ENCODE measurements around the gene RAD51D. TPM values are rescaled to one million over a fixed set of nuclear protein-coding genes. Genes with fewer than 3 reads are reported as not detected.

Gene RAD51D
- total and polyA plus RNA-seq, 4 donors, result 3.4 to 6.1 (median 3.7) TPM

DNA sequence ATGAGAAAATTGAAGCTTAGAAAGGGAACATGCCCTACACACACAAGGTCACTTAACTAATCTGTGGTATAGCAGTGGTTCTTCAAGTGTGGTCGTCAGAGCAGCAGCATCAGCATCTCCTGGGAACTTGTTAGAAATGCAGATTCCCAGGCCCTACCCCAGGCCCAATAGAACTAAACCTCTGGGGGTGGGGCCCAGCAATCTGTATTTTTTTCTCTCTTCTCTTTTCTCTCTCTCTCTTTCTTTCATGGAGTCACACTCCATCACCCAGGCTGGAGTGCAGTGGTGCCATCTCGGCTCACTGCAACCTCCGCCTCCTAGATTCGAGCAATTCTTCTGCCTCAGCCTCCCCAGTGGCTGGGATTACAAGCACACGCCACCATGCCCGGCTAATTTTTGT is 18.6 kb upstream of the RAD51D start:
- Histone ChIP-seq H3K4me1 (ENCODE audit: control insufficient read depth in 4 of 4, insufficient read depth in 4 of 4, low read length in 3 of 4) (peaks cover 0 to 10% (median 8%) of the 10 kb centered on the region in 4 donors), H3K27ac (ENCODE audit: low read depth in 1 of 2, low read length in 2 of 2) (no peak overlapping the region), H3K36me3 (ENCODE audit: control insufficient read depth in 4 of 4, insufficient read depth in 3 of 4, low read depth in 1 of 4, low read length in 3 of 4) (peaks cover 5 to 62% (median 45%) of the 10 kb centered on the region in 4 donors), H3K27me3 (ENCODE audit: control insufficient read depth in 4 of 4, insufficient read depth in 4 of 4, low read length in 3 of 4) (no peaks in the 10 kb centered on the region), H3K4me3 (ENCODE audit: low read depth in 1 of 3, low read length in 3 of 3) (no peak overlapping the region), H3K9me3 (ENCODE audit: control insufficient read depth in 4 of 4, low read length in 3 of 4) (no peaks in the 10 kb centered on the region), H3K9ac (ENCODE audit: low read depth in 1 of 2, low read length in 2 of 2) (no peak overlapping the region)
- no peak for DNase-seq (ENCODE audit: low spot score)
- WGBS, result 98% methylated on average over 6 of the region's 6 CpGs
- TF ChIP-seq TAF1 (conservative IDR thresholded peaks at IDR 0.05), result no peak

DNA sequence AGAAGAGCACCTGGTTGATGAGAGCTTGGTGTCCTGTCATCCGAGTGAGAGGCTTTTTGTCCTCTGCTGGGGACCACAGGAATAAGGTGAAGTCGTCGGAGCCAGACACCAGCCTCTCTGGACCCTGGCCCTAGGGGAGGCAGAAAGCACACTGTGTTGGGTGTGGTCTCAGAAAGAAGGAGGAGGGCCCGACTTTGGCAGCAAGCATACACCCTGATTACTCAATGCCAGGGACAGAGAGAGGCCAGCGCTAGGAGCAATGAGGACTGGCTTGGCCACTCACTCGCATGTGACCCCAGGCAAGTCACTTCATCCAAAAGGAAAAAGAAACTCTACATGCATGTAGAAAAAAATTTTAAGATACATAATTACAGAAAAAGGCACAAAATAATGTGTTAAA is 15.7 kb upstream of the RAD51D start:
- Histone ChIP-seq H3K27me3 (ENCODE audit: control insufficient read depth in 4 of 4, insufficient read depth in 4 of 4, low read length in 3 of 4) (no peaks in the 10 kb centered on the region), H3K36me3 (ENCODE audit: control insufficient read depth in 4 of 4, insufficient read depth in 3 of 4, low read depth in 1 of 4, low read length in 3 of 4) (peaks cover 8 to 86% (median 55%) of the 10 kb centered on the region in 4 donors), H3K9ac (ENCODE audit: low read depth in 1 of 2, low read length in 2 of 2) (no peak overlapping the region), H3K27ac (ENCODE audit: low read depth in 1 of 2, low read length in 2 of 2) (no peak overlapping the region), H3K9me3 (ENCODE audit: control insufficient read depth in 4 of 4, low read length in 3 of 4) (no peaks in the 10 kb centered on the region), H3K4me3 (ENCODE audit: low read depth in 1 of 3, low read length in 3 of 3) (no peak overlapping the region), H3K4me1 (ENCODE audit: control insufficient read depth in 4 of 4, insufficient read depth in 4 of 4, low read length in 3 of 4) (peaks cover 0 to 6% (median 0%) of the 10 kb centered on the region in 4 donors)
- no peak for TF ChIP-seq EGR1 (IDR thresholded peaks at IDR 0.05; ENCODE audit: low read depth in 2 of 2)
- TF ChIP-seq FOXA2 (IDR thresholded peaks at IDR 0.05), result no peak
- TF ChIP-seq RAD21 (IDR thresholded peaks at IDR 0.05), result no peak
- TF ChIP-seq, protein P1, sequence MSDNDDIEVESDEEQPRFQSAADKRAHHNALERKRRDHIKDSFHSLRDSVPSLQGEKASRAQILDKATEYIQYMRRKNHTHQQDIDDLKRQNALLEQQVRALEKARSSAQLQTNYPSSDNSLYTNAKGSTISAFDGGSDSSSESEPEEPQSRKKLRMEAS (IDR thresholded peaks at IDR 0.05), result no peak
- no peak for TF ChIP-seq JUND (IDR thresholded peaks at IDR 0.05)
- no peak for TF ChIP-seq YY1 (IDR thresholded peaks at IDR 0.05)
- TF ChIP-seq HNF4A (conservative IDR thresholded peaks at IDR 0.05), result no peak
- DNase-seq (ENCODE audit: low spot score), result no peak
- WGBS, result 87% methylated on average over 6 of the region's 6 CpGs

DNA sequence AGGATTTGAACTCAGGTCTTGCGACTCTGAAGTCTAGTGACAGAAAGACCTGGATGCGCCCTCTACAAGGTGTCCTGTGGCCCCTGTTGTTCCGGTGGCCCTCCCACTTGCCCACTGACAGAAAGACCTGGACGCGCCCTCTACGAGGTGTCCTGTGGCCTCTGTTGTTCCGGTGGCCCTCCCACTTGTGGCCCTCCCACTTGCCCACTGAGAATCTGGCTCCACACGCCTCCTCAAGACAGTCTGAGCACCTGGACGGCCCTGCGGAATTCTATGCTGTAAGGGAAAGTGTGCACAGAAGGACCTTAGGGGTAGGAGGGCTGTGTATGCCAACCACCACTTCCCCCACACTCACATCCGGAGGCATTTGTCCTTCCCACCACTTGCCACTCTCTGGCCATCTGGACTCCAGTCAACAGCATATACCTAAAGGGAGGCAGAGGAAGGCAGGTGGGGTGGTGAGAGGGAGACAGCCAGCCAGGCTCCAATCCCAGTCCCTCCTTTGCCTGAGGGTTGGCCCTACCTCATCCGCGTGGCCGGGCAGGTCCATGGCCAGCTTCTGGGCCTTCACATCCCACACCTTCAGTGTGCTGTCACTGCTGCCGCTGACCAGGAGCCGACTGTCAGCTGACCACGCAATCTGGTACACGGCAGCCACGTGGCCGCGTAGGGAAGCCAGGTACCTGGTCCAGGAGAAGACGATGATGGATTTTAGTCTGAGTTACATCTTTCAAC is 13.3 kb upstream of the RAD51D start:
- no peak for DNase-seq (ENCODE audit: low spot score)
- no peak for TF ChIP-seq TAF1 (conservative IDR thresholded peaks at IDR 0.05)
- no peak for TF ChIP-seq RAD21 (IDR thresholded peaks at IDR 0.05)
- TF ChIP-seq, protein P1 (IDR thresholded peaks at IDR 0.05), result no peak
- no peak for TF ChIP-seq NR2F2 (IDR thresholded peaks at IDR 0.05)
- TF ChIP-seq, protein P2, sequence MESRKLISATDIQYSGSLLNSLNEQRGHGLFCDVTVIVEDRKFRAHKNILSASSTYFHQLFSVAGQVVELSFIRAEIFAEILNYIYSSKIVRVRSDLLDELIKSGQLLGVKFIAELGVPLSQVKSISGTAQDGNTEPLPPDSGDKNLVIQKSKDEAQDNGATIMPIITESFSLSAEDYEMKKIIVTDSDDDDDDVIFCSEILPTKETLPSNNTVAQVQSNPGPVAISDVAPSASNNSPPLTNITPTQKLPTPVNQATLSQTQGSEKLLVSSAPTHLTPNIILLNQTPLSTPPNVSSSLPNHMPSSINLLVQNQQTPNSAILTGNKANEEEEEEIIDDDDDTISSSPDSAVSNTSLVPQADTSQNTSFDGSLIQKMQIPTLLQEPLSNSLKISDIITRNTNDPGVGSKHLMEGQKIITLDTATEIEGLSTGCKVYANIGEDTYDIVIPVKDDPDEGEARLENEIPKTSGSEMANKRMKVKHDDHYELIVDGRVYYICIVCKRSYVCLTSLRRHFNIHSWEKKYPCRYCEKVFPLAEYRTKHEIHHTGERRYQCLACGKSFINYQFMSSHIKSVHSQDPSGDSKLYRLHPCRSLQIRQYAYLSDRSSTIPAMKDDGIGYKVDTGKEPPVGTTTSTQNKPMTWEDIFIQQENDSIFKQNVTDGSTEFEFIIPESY (IDR thresholded peaks at IDR 0.05), result no peak
- TF ChIP-seq YY1 (IDR thresholded peaks at IDR 0.05), result no peak
- TF ChIP-seq, protein P3, sequence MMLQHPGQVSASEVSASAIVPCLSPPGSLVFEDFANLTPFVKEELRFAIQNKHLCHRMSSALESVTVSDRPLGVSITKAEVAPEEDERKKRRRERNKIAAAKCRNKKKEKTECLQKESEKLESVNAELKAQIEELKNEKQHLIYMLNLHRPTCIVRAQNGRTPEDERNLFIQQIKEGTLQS (IDR thresholded peaks at IDR 0.05), result no peak
- TF ChIP-seq FOXA2 (IDR thresholded peaks at IDR 0.05), result no peak
- no peak for TF ChIP-seq HNF4G (IDR thresholded peaks at IDR 0.05)
- no peak for TF ChIP-seq FOXA1 (IDR thresholded peaks at IDR 0.05)
- TF ChIP-seq, protein P4, sequence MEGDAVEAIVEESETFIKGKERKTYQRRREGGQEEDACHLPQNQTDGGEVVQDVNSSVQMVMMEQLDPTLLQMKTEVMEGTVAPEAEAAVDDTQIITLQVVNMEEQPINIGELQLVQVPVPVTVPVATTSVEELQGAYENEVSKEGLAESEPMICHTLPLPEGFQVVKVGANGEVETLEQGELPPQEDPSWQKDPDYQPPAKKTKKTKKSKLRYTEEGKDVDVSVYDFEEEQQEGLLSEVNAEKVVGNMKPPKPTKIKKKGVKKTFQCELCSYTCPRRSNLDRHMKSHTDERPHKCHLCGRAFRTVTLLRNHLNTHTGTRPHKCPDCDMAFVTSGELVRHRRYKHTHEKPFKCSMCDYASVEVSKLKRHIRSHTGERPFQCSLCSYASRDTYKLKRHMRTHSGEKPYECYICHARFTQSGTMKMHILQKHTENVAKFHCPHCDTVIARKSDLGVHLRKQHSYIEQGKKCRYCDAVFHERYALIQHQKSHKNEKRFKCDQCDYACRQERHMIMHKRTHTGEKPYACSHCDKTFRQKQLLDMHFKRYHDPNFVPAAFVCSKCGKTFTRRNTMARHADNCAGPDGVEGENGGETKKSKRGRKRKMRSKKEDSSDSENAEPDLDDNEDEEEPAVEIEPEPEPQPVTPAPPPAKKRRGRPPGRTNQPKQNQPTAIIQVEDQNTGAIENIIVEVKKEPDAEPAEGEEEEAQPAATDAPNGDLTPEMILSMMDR (IDR thresholded peaks at IDR 0.05; ENCODE audit: low read depth, low read length, missing input control), result no peak
- no peaks in the 10 kb centered on the region for H3K9me3 ChIP-seq (ENCODE audit: control insufficient read depth in 4 of 4, low read length in 3 of 4)
- no peak overlapping the region for H3K9ac ChIP-seq (ENCODE audit: low read depth in 1 of 2, low read length in 2 of 2)
- H3K36me3 ChIP-seq (ENCODE audit: control insufficient read depth in 4 of 4, insufficient read depth in 3 of 4, low read depth in 1 of 4, low read length in 3 of 4), result peaks cover 8 to 71% (median 48%) of the 10 kb centered on the region in 4 donors
- H3K4me3 ChIP-seq (ENCODE audit: low read depth in 1 of 3, low read length in 3 of 3), result no peak overlapping the region
- WGBS, result 97% methylated on average over 22 of the region's 22 CpGs
- H3K27ac ChIP-seq (ENCODE audit: low read depth in 1 of 2, low read length in 2 of 2), result no peak overlapping the region
- peaks cover 0 to 6% (median 0%) of the 10 kb centered on the region in 4 donors for H3K4me1 ChIP-seq (ENCODE audit: control insufficient read depth in 4 of 4, insufficient read depth in 4 of 4, low read length in 3 of 4)
- H3K27me3 ChIP-seq (ENCODE audit: control insufficient read depth in 4 of 4, insufficient read depth in 4 of 4, low read length in 3 of 4), result no peaks in the 10 kb centered on the region

Measured in liver (tissue), 9 donors.